Activated CD4-positive, alpha-beta memory T cell treated with anti-CD3 and anti-CD28 coated beads, Interleukin-2, amount 10 ng/mL, durations not matched to agents 7 days and 5 days (primary cell): ENCODE results near the gene SNAI1. TPM values are rescaled to one million over a fixed set of nuclear protein-coding genes. Genes with fewer than 3 reads are reported as not detected.
"Not testable (repeated sequence)": the region's sequence is repeated elsewhere in the genome, so short reads cannot be mapped to it uniquely, and the experiment has no call there.

ENCODE experiments used
- CTCF ChIA-PET: fragments of 350-600 bp; sonication (Branson Sonifier 250); formaldehyde crosslinking; loops from one replicate; lab custom pipeline; 2021; ENCODE audit warnings: antibody characterized with exemption, inconsistent platforms; lab: Charles Lee
- POLR2A ChIA-PET: fragments of 350-600 bp; sonication (Branson Sonifier 250); formaldehyde crosslinking; loops from one replicate; lab custom pipeline; 2021; ENCODE audit warnings: antibody characterized with exemption; lab: Charles Lee
- DNase-seq: peaks from one replicate; pipeline ENCODE4 v3.0.0-alpha.2; 2020
- H3K27ac Mint-ChIP-seq: one replicate; pipeline ENCODE4 v1.8.0; 2021; ENCODE audit warnings: mild to moderate bottlenecking, mixed read lengths
- H3K27me3 Mint-ChIP-seq: one replicate; pipeline ENCODE4 v1.8.0; 2021; ENCODE audit warnings: mixed read lengths
- H3K36me3 Mint-ChIP-seq: one replicate; pipeline ENCODE4 v1.8.0; 2021; ENCODE audit warnings: low read depth, mixed read lengths
- H3K4me1 Mint-ChIP-seq: one replicate; pipeline ENCODE4 v1.8.0; 2021; ENCODE audit warnings: mixed read lengths
- H3K4me3 Mint-ChIP-seq: one replicate; pipeline ENCODE4 v1.8.0; 2021; ENCODE audit warnings: mild to moderate bottlenecking, mixed read lengths
- H3K9me3 Mint-ChIP-seq: one replicate; pipeline ENCODE4 v1.8.0; 2021; ENCODE audit warnings: mixed read lengths
- total RNA-seq, 2 experiments: library from RNA; stranded (reverse); gene quantifications; one replicate each; pipeline ENCODE4 v1.2.3, GENCODE V29; 2021

SNAI1 gene
- total RNA-seq, 2 experiments from 2014 or later, result 0.28 to 0.38 TPM

DNA sequence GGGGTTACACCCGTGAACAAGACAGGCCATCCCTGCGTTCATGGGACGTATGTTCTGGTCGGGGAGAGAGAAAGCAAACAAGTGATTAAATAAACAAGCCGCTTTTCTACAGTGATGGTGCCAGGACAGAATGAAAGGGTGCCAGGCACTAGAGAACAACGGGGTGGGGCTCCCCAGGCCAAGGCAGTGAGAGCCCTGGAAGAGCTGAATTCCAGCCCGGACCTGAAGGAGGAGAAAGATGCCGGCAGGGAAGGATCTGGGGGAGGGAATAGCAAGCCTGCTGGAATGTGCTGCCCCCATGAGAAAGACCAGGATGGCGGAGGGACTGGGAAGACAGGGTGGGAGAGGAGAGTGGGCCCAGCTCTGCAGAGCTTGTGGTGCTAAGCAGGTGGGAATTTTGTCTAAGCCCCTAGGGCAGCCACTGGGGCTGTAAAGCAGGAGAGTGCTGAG, 7.5 kb downstream of the SNAI1 start:
- H3K9me3 Mint-ChIP-seq, result no peaks in the 10 kb centered on the region
- peaks cover 5% of the 10 kb centered on the region for H3K27me3 Mint-ChIP-seq
- CTCF ChIA-PET, result interaction anchor here (0.7 to 3.4 kb wide), 2 partner anchors 11 to 81 kb away, joined by 9 to 17 read pairs; no protein-coding TSS in a partner anchor
- POLR2A ChIA-PET, result no interaction called here
- DNase-seq, result no peak
- no peak overlapping the region for H3K4me3 Mint-ChIP-seq
- H3K4me1 Mint-ChIP-seq, result no peaks in the 10 kb centered on the region
- no peak overlapping the region for H3K27ac Mint-ChIP-seq
- no peaks in the 10 kb centered on the region for H3K36me3 Mint-ChIP-seq

DNA sequence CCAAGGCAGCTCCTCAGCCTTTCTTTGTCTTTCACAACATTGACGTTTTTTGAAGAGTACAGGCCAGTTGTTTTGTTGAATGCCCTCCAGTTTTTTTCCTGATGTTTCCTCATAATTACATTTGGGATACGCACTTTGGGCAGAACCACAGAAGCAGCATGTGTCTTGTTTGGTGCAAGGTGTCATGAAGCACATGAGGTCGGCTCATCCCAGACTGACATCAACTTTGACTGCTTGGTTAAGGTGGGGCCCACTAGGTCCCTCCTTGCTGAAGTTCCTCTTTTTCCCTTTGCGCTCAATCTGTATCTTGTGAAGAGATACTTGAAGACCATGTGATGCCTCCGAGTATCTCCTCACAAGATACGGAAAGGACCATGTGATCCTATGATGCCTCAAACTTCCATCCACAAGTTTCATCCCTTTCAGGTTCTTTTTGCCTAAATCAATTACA, 10.5 kb downstream of the SNAI1 start:
- Mint-ChIP-seq H3K27me3 (peaks cover 11% of the 10 kb centered on the region), H3K4me3 (no peak overlapping the region), H3K4me1 (no peaks in the 10 kb centered on the region), H3K36me3 (no peaks in the 10 kb centered on the region), H3K27ac (no peak overlapping the region), H3K9me3 (no peaks in the 10 kb centered on the region)
- CTCF ChIA-PET, result interaction anchor here (0.9 kb wide), 1 partner anchor 23 kb away, joined by 3 read pairs; no protein-coding TSS in a partner anchor
- no peak for DNase-seq
- POLR2A ChIA-PET, result no interaction called here

DNA sequence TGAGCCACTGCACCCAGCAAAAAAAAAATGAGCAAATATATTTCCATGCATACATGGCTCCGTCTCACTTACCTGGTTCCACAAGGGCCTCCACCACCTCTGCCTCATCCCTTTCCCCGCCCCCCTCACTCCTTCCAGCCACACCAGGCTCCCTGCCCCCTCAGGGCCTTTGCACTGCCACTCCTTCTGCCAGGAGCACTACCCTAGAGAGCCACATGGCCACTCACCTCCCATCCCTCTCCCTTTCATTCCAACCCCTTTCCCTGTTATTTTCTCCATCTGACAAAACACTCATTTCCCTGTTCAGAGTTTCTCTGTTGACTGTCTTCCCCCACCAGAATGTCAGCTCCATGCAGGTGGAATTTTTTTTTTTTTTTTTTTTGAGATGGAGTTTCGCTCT, 12.8 kb downstream of the SNAI1 start:
- DNase-seq, result no peak
- Mint-ChIP-seq H3K27ac (no peak overlapping the region), H3K4me3 (no peak overlapping the region), H3K9me3 (no peaks in the 10 kb centered on the region), H3K27me3 (peaks cover 11% of the 10 kb centered on the region), H3K4me1 (peaks cover under 1% of the 10 kb centered on the region), H3K36me3 (no peaks in the 10 kb centered on the region)
- POLR2A ChIA-PET, result no interaction called here
- CTCF ChIA-PET, result no interaction called here

DNA sequence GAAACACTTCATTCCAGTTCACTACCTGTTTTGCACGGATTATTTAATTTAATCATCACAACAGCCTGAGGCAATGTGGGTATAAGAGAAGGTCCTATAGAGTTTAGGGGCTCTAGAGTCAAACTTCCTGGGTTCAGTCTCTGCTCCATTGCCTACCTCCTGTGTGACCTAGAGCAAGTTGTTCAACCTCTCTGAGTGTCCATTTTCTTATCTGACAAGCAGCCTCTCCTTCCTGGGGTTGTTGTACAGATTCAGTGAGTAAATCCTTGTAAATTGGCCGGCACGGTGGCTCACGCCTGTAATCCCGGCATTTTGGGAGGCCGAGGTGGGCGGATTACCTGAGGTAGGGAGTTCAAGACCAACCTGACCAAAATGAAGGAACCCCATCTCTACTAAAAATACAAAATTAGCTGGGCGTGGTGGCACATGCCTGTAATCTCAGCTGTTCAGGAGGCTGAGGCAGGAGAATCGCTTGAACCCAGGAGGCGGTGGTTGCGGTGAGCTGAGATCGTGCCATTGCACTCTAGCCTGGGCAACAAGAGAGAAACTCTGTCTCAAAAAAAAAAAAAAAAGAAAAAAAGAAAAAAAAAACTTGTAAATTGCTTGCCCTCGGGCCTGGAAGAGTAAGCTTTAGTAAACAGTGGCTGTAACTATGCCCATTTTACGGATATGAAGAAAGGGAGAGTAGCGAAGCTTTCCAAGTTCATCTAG, 15.9 kb downstream of the SNAI1 start:
- H3K27me3 Mint-ChIP-seq, H3K4me3 Mint-ChIP-seq, DNase-seq, H3K27ac Mint-ChIP-seq, H3K9me3 Mint-ChIP-seq, H3K36me3 Mint-ChIP-seq, POLR2A ChIA-PET: not testable (repeated sequence)
- CTCF ChIA-PET, result interaction anchor here (1.2 kb wide), 1 partner anchor 73 kb away, joined by 4 read pairs; no protein-coding TSS in a partner anchor
- peaks cover 11% of the 10 kb centered on the region for H3K4me1 Mint-ChIP-seq

DNA sequence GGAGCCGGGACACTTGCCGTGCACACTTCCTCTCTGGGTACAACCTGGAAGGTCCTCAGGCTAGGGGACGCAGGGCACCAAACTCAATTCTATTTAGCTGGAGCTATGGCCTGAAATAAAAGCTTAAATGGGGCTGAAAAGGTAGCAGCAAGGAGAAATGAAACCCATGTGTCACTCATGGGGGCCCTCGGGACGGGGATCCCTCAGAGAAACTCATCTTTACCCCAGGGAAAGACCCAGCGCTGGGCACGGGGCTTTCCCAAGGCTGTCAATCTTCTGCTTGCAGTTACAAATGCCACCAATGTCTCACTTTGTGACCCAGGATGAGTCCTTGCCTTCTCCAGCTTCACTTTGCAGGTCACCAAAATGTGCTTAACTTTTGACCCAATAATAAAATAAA, 16.5 kb downstream of the SNAI1 start:
- ChIA-PET POLR2A (no interaction called here), CTCF (interaction anchor here (1.2 kb wide), 1 partner anchor 72 kb away, joined by 4 read pairs; no protein-coding TSS in a partner anchor)
- Mint-ChIP-seq H3K27me3 (peaks cover 10% of the 10 kb centered on the region), H3K4me1 (peaks cover 11% of the 10 kb centered on the region), H3K36me3 (no peaks in the 10 kb centered on the region), H3K4me3 (no peak overlapping the region), H3K27ac (no peak overlapping the region), H3K9me3 (no peaks in the 10 kb centered on the region)
- no peak for DNase-seq

DNA sequence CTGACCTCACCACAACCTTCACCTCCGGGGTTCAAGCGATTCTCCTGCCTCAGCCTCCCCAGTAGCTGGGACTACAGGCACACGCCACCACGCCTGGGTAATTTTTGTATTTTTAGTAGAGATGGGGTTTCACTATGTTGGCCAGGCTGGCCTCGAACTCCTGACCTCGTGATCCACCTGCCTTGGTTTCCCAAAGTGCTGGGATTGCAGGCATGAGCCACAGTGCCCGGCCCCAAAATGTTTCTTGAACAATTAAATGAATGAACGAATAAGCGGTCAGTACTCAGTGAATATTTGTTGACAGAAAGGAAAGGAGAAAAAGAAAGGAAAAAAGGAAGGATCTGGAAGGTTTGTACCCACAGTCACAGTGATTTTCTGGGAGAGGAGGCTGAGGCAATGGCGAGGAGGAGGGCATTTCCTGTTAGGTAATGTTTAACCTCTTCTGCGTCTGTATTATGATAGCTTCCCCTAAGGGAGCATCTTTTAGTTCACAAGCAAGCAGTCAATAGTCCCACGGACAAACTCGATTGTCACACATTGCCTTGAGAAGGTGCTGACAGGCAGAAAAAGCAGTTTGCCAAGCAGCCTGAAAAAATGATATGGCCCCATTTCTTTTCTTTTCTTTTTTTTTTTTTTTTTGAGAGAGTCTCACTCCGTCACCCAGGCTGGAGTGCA, 17.9 kb downstream of the SNAI1 start:
- H3K27ac Mint-ChIP-seq, H3K4me3 Mint-ChIP-seq, POLR2A ChIA-PET, H3K36me3 Mint-ChIP-seq, DNase-seq, H3K9me3 Mint-ChIP-seq: not testable (repeated sequence)
- Mint-ChIP-seq H3K27me3 (peaks cover 14% of the 10 kb centered on the region), H3K4me1 (peaks cover 19% of the 10 kb centered on the region)
- CTCF ChIA-PET, result interaction anchor here (0.7 to 1.9 kb wide), 2 partner anchors 22 to 37 kb away, joined by 3 to 6 read pairs; no protein-coding TSS in a partner anchor

DNA sequence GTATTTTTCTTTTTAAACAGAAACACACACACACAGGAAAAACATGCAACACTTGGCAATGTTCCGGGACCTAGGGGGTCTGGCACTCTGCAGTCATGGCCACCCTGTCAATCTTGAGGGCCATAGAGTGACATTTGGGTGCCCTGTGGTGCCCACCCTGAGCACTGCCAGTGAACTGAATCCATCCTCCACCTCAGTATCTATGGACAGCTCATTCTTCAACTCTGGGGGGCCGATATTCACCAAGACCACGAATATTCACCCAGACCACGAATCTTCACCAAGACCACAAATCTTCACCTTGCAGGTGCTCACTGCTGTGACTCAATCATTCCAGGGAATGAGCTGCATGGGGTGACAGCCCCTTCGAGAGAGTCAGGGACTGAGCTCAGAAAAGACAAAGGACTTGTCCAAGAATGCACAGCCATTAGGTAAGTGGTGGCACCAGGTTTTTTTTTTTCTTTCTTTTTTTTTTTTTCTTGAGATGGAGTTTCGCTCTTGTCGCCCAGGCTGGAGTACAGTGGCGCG, 19.1 kb downstream of the SNAI1 start:
- no peaks in the 10 kb centered on the region for H3K36me3 Mint-ChIP-seq
- DNase-seq, result no peak
- H3K4me1 Mint-ChIP-seq, result peaks cover 22% of the 10 kb centered on the region
- H3K4me3 Mint-ChIP-seq, result no peak overlapping the region
- H3K9me3 Mint-ChIP-seq, result no peaks in the 10 kb centered on the region
- CTCF ChIA-PET, result interaction anchor here (1.9 kb wide), 1 partner anchor 23 kb away, joined by 6 read pairs; no protein-coding TSS in a partner anchor
- H3K27me3 Mint-ChIP-seq, result peaks cover 13% of the 10 kb centered on the region
- no peak overlapping the region for H3K27ac Mint-ChIP-seq
- POLR2A ChIA-PET, result no interaction called here

DNA sequence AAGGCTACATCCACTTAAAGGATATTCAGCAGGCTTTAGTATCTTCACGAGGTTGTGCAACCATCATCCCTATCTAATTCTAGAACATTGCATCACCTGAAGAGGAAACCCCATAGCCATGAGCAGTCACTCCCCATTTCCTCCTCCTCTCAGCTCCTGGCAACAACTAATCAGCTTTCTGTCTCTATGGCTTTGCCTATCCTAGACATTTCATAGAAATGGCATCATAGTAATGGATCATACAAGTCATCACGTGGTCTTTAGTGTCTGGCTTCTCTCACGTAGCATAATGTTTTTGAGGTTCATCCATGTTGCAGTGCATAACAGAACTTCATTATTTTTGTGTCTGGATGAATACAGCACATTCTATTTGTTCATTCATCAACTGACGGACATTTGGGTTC, 20.5 kb downstream of the SNAI1 start:
- CTCF ChIA-PET, result interaction anchor here (3.0 kb wide), 1 partner anchor 68 kb away, joined by 8 read pairs; no protein-coding TSS in a partner anchor
- Mint-ChIP-seq H3K4me3 (no peak overlapping the region), H3K27ac (no peak overlapping the region)

DNA sequence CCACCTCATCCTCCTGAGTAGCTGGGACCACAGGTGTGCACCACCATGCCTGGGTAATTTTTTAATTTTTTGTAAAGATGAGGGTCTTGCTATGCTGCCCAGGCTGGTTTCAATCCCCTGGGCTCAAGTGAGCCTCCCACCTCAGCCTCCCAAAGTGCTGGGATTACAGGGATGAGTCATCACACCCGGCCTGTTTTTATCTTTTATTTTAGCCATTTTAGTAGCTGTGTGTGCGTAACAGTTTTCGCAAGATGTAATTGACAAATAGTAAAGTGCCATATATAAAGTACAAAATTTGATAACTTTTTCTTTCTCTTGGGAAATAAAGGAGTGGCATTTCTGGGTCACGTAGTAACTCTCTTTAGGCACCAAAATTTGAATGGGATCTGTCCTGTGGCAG, 21.4 kb downstream of the SNAI1 start:
- Mint-ChIP-seq H3K27me3 (peaks cover 19% of the 10 kb centered on the region), H3K36me3 (no peaks in the 10 kb centered on the region), H3K27ac (no peak overlapping the region), H3K4me3 (no peak overlapping the region), H3K4me1 (peaks cover 25% of the 10 kb centered on the region), H3K9me3 (no peaks in the 10 kb centered on the region)
- CTCF ChIA-PET, result interaction anchor here (1.3 to 3.0 kb wide), 2 partner anchors 67 to 82 kb away, joined by 3 to 8 read pairs; no protein-coding TSS in a partner anchor
- POLR2A ChIA-PET, result no interaction called here
- no peak for DNase-seq

More for the DNA sequence above, 20.5 kb downstream of the SNAI1 start:
- Mint-ChIP-seq H3K36me3 (no peaks in the 10 kb centered on the region), H3K9me3 (no peaks in the 10 kb centered on the region), H3K4me1 (peaks cover 25% of the 10 kb centered on the region), H3K27me3 (peaks cover 20% of the 10 kb centered on the region)
- POLR2A ChIA-PET, result no interaction called here
- DNase-seq, result no peak

DNA sequence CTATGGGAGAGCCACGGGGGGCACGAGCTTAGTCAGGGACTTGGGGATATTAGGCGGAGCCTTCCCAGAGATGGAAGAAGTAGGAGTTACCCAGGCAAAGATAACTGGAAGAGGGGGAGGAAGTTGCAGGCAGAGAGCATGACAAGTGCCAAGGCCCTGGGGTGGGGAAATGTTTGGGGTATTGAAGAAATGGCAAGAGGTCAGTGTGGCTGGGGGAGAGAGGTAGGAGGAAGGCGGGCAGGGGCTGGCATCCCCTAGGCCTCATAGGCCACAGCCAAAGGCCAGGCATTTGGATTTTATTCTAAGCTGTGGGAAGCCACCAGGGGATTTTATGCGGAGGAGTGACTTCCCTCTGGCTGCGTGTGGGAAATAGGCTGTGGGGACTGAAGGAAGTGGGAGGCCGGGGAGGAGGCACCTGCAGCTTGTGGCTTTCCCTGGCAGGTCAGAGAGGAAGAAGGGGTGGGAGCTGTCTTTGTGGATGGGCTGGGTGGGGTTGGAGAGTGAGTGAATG, 22.7 kb downstream of the SNAI1 start:
- Mint-ChIP-seq H3K4me3 (no peak overlapping the region), H3K36me3 (no peaks in the 10 kb centered on the region), H3K27me3 (peaks cover 24% of the 10 kb centered on the region), H3K4me1 (peaks cover 25% of the 10 kb centered on the region), H3K27ac (no peak overlapping the region), H3K9me3 (no peaks in the 10 kb centered on the region)
- ChIA-PET CTCF (interaction anchor here (1.3 to 3.0 kb wide), 2 partner anchors 66 to 80 kb away, joined by 3 to 8 read pairs; no protein-coding TSS in a partner anchor), POLR2A (no interaction called here)
- DNase-seq, result no peak

DNA sequence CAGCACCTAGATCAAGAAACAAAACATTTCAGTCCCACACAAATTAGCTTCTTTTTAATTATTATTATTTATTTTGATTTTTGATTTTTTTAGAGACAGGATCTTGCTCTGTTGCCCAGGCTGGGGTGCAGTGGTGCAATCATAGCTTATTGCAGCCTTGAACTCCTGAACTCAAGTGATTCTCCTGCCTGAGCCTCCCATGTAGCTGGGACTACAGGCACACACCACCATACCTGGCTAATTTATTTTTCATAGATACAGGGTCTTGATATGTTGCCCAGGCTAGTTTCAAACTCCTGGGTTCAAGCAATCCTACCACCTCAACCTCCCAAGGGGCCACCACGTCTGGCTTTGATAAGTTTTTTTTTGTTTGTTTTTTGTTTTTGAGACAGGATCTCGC, 24.6 kb downstream of the SNAI1 start:
- ChIA-PET CTCF (interaction anchor here (1.0 to 1.5 kb wide), 2 partner anchors 28 to 63 kb away, joined by 4 to 5 read pairs; no protein-coding TSS in a partner anchor), POLR2A (interaction anchor here (0.7 kb wide), 1 partner anchor 90 kb away, joined by 3 read pairs; no protein-coding TSS in a partner anchor)
- Mint-ChIP-seq H3K4me1 (peaks cover 20% of the 10 kb centered on the region), H3K36me3 (no peaks in the 10 kb centered on the region), H3K27ac (no peak overlapping the region), H3K27me3 (peaks cover 24% of the 10 kb centered on the region), H3K9me3 (no peaks in the 10 kb centered on the region), H3K4me3 (no peak overlapping the region)
- DNase-seq, result no peak

DNA sequence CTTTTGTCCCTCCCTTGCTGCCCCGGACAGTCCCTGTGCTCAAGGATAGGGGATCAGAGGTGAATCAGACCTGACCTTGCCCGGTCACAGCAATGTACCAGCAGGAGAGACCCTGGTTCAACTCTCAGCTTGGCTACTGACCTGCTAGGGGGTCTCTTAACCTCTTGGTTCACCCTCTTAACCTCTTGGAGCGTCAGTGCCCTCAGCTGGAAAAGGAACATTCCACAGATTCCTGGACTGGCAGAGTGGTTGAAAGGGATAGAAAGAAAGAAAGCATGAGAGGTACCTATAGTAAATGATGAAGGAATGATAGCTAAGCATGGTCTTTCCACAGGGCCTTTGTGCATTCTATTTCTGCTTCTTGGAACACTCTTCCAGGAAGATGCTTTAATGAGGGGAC, 25.2 kb downstream of the SNAI1 start:
- H3K36me3 Mint-ChIP-seq, result no peaks in the 10 kb centered on the region
- no peak for DNase-seq
- CTCF ChIA-PET, result interaction anchor here (1.0 to 1.5 kb wide), 2 partner anchors 29 to 62 kb away, joined by 4 to 5 read pairs; no protein-coding TSS in a partner anchor
- H3K27me3 Mint-ChIP-seq, result peaks cover 24% of the 10 kb centered on the region
- H3K4me1 Mint-ChIP-seq, result peaks cover 22% of the 10 kb centered on the region
- H3K9me3 Mint-ChIP-seq, result no peaks in the 10 kb centered on the region
- POLR2A ChIA-PET, result no interaction called here
- no peak overlapping the region for H3K4me3 Mint-ChIP-seq
- no peak overlapping the region for H3K27ac Mint-ChIP-seq
